ENCODE measurements around the gene PWWP2B.
"Not testable (repeated sequence)": the region's sequence is repeated elsewhere in the genome, so short reads cannot be mapped to it uniquely, and the experiment has no call there.

The PWWP2B gene

GRCh38 chr10:132425029-132425756 is 28.2 kb downstream of the PWWP2B start:
- H3K4me3 ChIP-seq (ENCODE audit: low read length): no peak overlapping the region
- TF ChIP-seq ZNF274 (IDR thresholded peaks at IDR 0.05; ENCODE audit: low read depth, low read length): no peak

DNA sequence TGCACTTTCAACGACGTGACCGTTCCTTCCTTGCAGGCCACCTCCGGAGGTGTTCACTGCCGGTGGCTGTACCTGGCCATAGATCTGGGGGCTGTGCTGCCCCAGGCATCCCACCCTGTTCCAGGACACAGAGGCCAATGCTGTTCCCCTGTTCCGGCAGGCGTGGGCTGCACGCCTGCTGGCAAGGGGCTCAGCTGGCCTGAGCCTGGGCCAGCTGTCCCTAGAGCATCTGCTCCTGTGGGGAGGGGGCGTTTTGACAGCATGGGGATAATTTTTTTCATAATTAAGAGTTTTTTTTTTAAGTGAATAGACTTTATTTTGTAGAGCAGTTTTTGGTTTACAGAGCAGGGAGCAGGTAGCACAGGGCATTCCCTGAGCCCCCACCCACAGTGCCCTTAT is 28.8 kb downstream of the PWWP2B start:
- TF ChIP-seq ZNF274 (IDR thresholded peaks at IDR 0.05; ENCODE audit: low read depth, low read length): no peak
- H3K4me3 ChIP-seq (ENCODE audit: low read length): no peak overlapping the region

DNA sequence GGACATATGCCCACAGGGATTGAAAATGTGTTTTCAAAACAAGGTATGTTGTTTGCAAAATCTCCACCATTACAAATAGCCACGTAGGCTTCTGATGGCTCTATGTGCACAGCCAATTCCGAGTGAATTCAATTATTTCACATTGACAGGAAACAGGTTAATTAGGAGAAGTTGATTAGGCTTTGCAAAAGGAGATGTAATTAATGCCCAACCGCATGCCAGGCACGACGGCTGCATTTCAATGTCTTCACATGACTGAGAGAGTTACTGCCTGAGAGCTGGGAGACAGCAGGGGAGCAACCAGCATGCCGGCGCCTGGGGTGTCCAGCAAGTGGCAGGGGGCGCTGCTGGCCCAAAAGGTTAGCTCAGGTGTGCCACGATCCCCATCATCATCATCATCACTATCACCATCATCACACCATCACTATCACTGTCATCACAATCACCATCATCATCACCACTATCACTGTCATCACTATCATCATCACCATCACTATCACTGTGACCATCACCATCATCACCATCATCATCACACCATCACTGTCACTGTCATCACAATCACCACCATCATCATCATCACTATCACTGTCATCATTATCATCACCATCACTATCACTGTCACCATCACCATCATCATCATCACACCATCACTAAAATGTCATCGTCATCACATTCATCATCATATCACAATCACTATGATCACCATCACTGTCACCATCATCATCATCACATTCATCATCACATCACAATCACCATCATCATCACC is 30.2 kb downstream of the PWWP2B start:
- H3K4me3 ChIP-seq (ENCODE audit: low read length): no peak overlapping the region
- TF ChIP-seq ZNF274 (IDR thresholded peaks at IDR 0.05; ENCODE audit: low read depth, low read length): no peak

GRCh38 chr10:132427939-132428367 is 31.0 kb downstream of the PWWP2B start:
- H3K4me3 ChIP-seq (ENCODE audit: low read length): no peak overlapping the region

GRCh38 chr10:132428486-132428995 is 31.5 kb downstream of the PWWP2B start:
- H3K4me3 ChIP-seq (ENCODE audit: low read length): no peak overlapping the region
- no peak for TF ChIP-seq ZNF274 (IDR thresholded peaks at IDR 0.05; ENCODE audit: low read depth, low read length)

More at GRCh38 chr10:132427939-132428367, 31.0 kb downstream of the PWWP2B start:
- no peak for TF ChIP-seq ZNF274 (IDR thresholded peaks at IDR 0.05; ENCODE audit: low read depth, low read length)

DNA sequence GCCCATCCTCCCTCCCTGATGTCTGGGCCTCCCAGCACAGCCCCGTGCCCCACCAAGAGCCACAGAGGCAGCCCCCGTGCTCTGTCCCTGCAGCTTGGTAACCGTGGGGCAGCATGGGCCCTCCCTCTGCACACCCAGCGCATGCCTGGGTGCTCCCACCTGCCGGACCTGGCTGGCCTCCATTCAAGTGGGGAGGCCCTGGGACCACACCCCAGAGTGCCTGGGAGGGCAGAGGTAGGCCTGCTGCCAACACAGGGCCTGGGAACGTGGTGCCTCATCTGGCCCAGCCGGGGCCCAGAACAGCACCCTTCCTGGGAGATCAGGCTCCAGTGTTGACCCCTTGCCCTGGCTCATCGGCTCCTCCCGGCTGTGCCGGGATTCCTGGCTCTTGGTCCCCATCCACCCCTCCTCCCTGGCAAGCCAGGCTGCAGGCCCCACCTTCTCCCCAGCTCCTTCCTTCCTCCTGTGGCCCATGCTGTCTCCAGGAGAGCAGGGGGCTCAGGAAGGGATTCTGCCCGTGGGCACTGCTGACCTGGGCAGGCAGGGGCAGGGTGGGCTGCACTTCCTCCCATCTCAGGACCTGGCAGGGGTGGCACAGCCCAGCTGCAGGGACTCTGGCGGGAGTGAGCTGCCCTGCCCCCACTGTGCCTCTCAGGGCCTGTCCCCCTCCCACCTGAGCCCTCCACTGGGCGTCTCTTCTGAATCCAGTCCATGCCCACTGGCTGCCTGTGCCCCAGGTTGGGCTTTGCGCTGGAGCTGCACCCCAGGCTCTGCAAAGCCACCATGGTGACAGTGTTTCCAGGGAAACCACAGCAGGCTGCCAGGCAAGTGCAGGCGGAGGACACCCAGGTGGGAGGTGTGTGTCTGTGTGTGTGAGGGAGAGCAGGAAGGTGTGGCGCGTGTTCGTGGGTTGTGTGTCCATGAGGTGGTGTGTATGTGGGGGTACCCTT is 32.6 kb downstream of the PWWP2B start:
- no peak for TF ChIP-seq ZNF274 (IDR thresholded peaks at IDR 0.05; ENCODE audit: low read depth, low read length)

GRCh38 chr10:132430231-132430743 is 33.3 kb downstream of the PWWP2B start:
- TF ChIP-seq ZNF274 (IDR thresholded peaks at IDR 0.05; ENCODE audit: low read depth, low read length): no peak
- no peak overlapping the region for H3K4me3 ChIP-seq (ENCODE audit: low read length)

More for the DNA sequence above, 32.6 kb downstream of the PWWP2B start:
- H3K4me3 ChIP-seq (ENCODE audit: low read length): no peak overlapping the region

DNA sequence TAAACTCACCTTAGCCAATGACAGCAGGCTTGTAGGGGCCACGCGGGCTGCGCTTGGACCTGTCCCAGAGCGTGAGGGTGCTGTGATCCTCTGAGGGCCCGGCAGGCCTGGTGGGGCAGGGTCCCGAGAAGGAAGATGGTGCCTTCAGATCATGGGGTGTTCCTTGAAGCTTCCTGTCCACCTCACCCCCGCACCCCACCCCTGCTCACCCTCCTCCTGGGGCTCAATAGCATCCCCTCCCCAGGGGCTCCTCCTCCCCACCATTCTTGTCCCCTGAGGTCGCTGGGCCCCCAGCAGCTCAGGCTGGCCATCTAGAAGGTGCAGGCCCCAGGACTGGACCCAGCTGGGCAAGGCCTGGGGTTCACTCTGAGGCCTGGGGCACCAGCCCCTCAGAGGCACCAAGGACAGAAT is 33.9 kb downstream of the PWWP2B start:
- no peak for TF ChIP-seq ZNF274 (IDR thresholded peaks at IDR 0.05; ENCODE audit: low read depth, low read length)
- no peak overlapping the region for H3K4me3 ChIP-seq (ENCODE audit: low read length)

GRCh38 chr10:132431537-132432175 is 34.7 kb downstream of the PWWP2B start:
- H3K4me3 ChIP-seq (ENCODE audit: low read length): no peak overlapping the region
- no peak for TF ChIP-seq ZNF274 (IDR thresholded peaks at IDR 0.05; ENCODE audit: low read depth, low read length)

DNA sequence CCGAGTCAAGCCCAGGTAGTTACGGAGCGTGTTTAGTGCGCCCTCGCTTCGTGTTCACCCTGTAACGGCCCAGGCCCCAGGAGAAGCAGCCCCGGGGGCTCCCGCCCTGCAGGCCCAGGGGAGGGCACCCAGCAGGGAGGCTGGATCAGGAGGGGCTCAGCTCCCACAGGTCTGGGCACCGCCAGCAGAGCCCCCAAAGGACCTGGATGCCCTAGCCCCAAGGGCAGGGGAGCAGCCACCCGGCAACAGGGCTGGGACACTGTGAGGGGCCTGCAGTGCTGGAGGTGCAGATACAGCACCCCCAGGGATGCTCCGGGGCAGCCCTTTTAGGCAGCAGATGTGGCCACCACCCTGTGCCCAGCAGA is 35.2 kb downstream of the PWWP2B start:
- no peak overlapping the region for H3K4me3 ChIP-seq (ENCODE audit: low read length)
- TF ChIP-seq ZNF274 (IDR thresholded peaks at IDR 0.05; ENCODE audit: low read depth, low read length): no peak

DNA sequence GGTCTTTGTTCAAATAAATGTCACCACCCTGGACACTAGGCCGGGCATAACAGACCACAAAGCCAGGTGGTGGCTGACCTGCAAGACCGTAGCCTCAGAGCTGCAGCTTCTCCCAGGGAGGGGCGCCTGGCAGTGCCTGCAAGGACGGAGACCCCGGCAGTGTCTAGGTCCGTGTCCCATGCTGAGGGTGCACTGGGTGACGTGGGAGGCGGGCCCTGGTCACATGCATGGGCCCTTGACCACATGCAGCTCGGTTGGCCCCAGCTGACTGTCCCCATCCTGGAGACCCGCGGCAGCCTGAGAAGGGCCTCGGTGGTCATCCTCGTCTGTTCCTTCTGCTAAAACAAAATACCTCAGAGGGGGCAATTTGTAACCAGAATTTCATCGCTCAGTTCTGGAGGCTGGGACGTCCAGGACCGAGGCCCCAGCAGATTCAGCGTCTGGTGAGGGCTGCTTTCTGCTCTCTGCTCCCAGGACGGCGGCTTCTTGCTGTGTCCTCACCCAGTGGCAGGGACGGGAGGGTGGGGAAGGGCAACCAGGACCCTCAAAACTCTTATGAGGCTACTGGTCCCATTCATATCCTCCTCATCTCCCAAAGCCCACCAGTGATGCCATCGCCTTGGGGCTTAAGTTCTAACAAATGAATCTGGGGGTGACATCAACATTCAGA is 36.8 kb downstream of the PWWP2B start:
- no peak for TF ChIP-seq ZNF274 (IDR thresholded peaks at IDR 0.05; ENCODE audit: low read depth, low read length)
- no peak overlapping the region for H3K4me3 ChIP-seq (ENCODE audit: low read length)

DNA sequence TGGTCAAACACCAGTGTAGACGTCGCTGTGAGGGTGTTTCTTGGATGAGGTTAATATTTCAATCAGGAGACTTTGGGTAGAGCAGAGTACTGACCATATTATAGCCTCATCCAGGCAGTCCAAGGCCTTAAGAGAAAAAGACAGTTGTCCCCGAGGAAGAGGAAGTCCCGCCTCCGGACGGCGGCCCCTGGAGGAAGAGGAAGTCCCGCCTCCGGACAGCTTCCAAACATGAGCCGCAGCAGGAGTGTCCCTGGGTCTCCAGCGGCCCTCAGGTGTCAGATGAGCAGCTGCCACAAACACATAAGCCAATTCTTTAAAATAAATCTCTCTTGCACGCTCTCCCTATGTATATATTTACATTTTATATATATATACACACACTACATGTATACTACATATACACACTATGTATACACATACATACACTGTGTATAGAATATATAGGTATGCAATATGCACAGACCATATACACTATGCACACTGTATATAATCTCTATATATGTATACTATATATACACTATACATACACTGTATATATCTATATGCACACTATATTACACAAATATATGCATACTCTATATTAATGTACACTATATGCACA is 37.5 kb downstream of the PWWP2B start:
- no peak overlapping the region for H3K4me3 ChIP-seq (ENCODE audit: low read length)
- TF ChIP-seq ZNF274 (IDR thresholded peaks at IDR 0.05; ENCODE audit: low read depth, low read length): no peak

- H3K4me3 ChIP-seq (ENCODE audit: low read length): not testable (repeated sequence)
Observed at GRCh38 chr10:132435320-132435719, 38.3 kb downstream of the PWWP2B start.

DNA sequence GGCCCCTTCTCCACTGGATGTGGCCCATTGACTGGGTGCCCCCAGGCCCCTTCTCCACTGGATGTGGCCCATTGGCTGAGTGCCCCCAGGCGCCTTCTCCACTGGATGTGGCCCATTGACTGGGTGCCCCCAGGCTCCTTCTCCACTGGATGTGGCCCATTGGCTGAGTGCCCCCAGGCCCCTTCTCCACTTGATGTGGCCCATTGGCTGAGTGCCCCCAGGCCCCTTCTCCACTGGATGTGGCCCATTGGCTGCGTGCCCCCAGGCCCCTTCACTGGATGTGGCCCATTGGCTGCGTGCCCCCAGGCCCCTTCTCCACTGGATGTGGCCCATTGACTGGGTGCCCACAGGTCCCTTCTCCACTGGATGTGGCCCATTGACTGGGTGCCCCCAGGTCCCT is 39.1 kb downstream of the PWWP2B start:
- H3K4me3 ChIP-seq (ENCODE audit: low read length): not testable (repeated sequence)

All from GM08714 (cell line).